CD4-positive, CD25-positive, alpha-beta regulatory T cell (primary cell): ENCODE measurements around the gene CCDC85C. TPM values are rescaled to one million over a fixed set of nuclear protein-coding genes. Genes with fewer than 3 reads are reported as not detected.

Source experiments
- ATAC-seq, 2 donors: fragments of 150-1000 bp; cut with Tn5 transposase; one replicate each; pipeline ENCODE4 v1.10.0; 2021; ENCODE audit warnings: low read depth in 2 of 2, moderate number of reproducible peaks in 2 of 2, moderate library complexity in 1 of 2
- DNase-seq, 3 donors: peaks; one replicate each; pipeline versions ENCODE4 v3.0.0 to v3.0.0-alpha.2; 2012 to 2022; ENCODE audit warnings: mixed read lengths in 1 of 3
- H3K27ac ChIP-seq: one replicate; pipeline ENCODE4 v1.7.0; 2013; ENCODE audit warnings: mild to moderate bottlenecking, low read length; ENCODE audit not compliant: insufficient read depth, poor library complexity, severe bottlenecking
- H3K27me3 ChIP-seq: one replicate; pipeline ENCODE4 v1.7.0; 2013; ENCODE audit warnings: low read length; ENCODE audit not compliant: control insufficient read depth, insufficient read depth
- H3K36me3 ChIP-seq: one replicate; pipeline ENCODE4 v1.7.0; 2013; ENCODE audit warnings: mild to moderate bottlenecking, low read length, moderate library complexity; ENCODE audit not compliant: control insufficient read depth, insufficient read depth
- H3K4me1 ChIP-seq: 2 replicates; pipeline ENCODE4 v1.7.0; 2013; ENCODE audit warnings: mild to moderate bottlenecking, low read length; ENCODE audit not compliant: insufficient read depth, control insufficient read depth, poor library complexity, severe bottlenecking
- H3K4me3 ChIP-seq: one replicate; pipeline ENCODE4 v1.7.0; 2013; ENCODE audit warnings: low read depth, mild to moderate bottlenecking, low read length, moderate library complexity
- H3K9me3 ChIP-seq, 2 experiments: 1 replicate in 1 of 2; 2 replicates in 1 of 2; pipeline ENCODE4 v1.7.0; 2013; ENCODE audit warnings: low read length in 2 of 2, mild to moderate bottlenecking in 1 of 2, moderate library complexity in 1 of 2; ENCODE audit not compliant: control insufficient read depth in 2 of 2
- H3K27ac Mint-ChIP-seq, 3 donors: one replicate each; pipeline ENCODE4 v1.8.0; 2020 to 2022; ENCODE audit warnings: mild to moderate bottlenecking in 3 of 3, mixed read lengths in 3 of 3, moderate library complexity in 2 of 3
- H3K27me3 Mint-ChIP-seq: one replicate; pipeline ENCODE4 v1.8.0; 2022; ENCODE audit warnings: mild to moderate bottlenecking, mixed read lengths
- H3K36me3 Mint-ChIP-seq: one replicate; pipeline ENCODE4 v1.8.0; 2020; ENCODE audit warnings: mixed read lengths
- H3K4me1 Mint-ChIP-seq, 4 donors: one replicate each; pipeline ENCODE4 v1.8.0; 2020 to 2022; ENCODE audit warnings: mixed read lengths in 4 of 4, mild to moderate bottlenecking in 1 of 4
- H3K4me3 Mint-ChIP-seq, 4 donors: one replicate each; pipeline ENCODE4 v1.8.0; 2020 to 2022; ENCODE audit warnings: mild to moderate bottlenecking in 4 of 4, mixed read lengths in 4 of 4, moderate library complexity in 3 of 4
- H3K9me3 Mint-ChIP-seq, 7 donors: one replicate each; pipeline ENCODE4 v1.8.0; 2020 to 2022; ENCODE audit warnings: mixed read lengths in 7 of 7, mild to moderate bottlenecking in 3 of 7, moderate library complexity in 2 of 7
- polyA plus RNA-seq, 4 donors: library from polyadenylated mRNA; unstranded; fragments of 300-500 nt; fragmentation: Illumina TruSeq; gene quantifications; one replicate each; pipeline ENCODE4 v1.2.3, GENCODE V29; 2021
- total RNA-seq: library from RNA; stranded (reverse); gene quantifications from one replicate; pipeline ENCODE4 v1.2.3, GENCODE V29; 2022

Gene CCDC85C
- total and polyA plus RNA-seq, 5 donors from 2014 or later, result 0.62 to 6.3 (median 0.98) TPM

DNA sequence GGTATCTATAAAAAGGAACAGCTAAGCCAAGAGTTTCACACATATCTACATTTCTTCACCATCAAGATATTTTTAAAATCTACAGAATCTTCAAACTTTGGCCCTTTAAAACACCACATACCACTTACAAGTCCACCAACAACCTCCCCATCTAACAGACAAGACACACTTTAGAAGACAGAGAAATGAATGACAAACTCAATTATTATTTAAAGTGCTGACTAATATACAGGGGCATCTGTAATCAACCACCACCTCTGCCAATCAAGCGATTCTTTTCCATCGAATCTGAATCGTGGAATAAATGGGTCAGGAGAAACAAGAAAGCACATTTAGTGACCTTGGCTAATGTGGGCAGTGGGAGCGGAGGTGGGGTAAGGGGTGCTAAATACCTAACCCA, 131.1 kb downstream of the CCDC85C start:
- Mint-ChIP-seq H3K4me1 (peaks cover 24 to 43% (median 36%) of the 10 kb centered on the region in 4 donors), H3K27ac (no peak overlapping the region), H3K36me3 (peaks cover 3% of the 10 kb centered on the region), H3K27me3 (no peaks in the 10 kb centered on the region), H3K4me3 (no peak overlapping the region), H3K9me3 (no peaks in the 10 kb centered on the region)
- DNase-seq, result no peak
- Histone ChIP-seq H3K36me3 (no peaks in the 10 kb centered on the region), H3K9me3 (no peaks in the 10 kb centered on the region), H3K27me3 (no peaks in the 10 kb centered on the region), H3K4me3 (no peak overlapping the region), H3K27ac (no peak overlapping the region), H3K4me1 (no peaks in the 10 kb centered on the region)
- no peak for ATAC-seq

DNA sequence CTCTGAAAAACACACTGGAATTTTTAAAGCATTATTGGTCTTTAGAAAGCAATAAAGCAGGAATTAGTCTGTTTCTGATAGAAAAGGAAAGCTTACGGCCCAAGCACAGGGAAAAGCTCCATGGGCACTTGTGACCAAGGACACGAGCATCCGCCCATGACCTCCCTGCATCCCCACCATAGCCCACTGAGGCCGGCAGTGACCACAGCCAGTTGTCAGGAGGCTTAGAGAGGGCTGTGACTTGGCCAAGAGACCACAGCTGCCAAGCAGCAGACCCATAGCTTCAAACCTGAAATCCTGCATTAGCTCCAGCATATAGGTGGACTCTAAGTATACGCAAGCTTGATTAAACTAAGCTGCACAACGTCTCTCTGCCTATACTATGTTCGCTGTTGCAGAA, 132.3 kb downstream of the CCDC85C start:
- Histone ChIP-seq H3K4me3 (no peak overlapping the region), H3K9me3 (no peaks in the 10 kb centered on the region), H3K36me3 (no peaks in the 10 kb centered on the region), H3K27me3 (no peaks in the 10 kb centered on the region), H3K27ac (no peak overlapping the region), H3K4me1 (no peaks in the 10 kb centered on the region)
- no peak for ATAC-seq
- peaks cover 3% of the 10 kb centered on the region for H3K36me3 Mint-ChIP-seq
- H3K4me1 Mint-ChIP-seq, result peaks cover 20 to 45% (median 36%) of the 10 kb centered on the region in 4 donors
- no peaks in the 10 kb centered on the region for H3K9me3 Mint-ChIP-seq
- no peak overlapping the region for H3K27ac Mint-ChIP-seq
- DNase-seq, result no peak
- no peak overlapping the region for H3K4me3 Mint-ChIP-seq
- no peaks in the 10 kb centered on the region for H3K27me3 Mint-ChIP-seq

DNA sequence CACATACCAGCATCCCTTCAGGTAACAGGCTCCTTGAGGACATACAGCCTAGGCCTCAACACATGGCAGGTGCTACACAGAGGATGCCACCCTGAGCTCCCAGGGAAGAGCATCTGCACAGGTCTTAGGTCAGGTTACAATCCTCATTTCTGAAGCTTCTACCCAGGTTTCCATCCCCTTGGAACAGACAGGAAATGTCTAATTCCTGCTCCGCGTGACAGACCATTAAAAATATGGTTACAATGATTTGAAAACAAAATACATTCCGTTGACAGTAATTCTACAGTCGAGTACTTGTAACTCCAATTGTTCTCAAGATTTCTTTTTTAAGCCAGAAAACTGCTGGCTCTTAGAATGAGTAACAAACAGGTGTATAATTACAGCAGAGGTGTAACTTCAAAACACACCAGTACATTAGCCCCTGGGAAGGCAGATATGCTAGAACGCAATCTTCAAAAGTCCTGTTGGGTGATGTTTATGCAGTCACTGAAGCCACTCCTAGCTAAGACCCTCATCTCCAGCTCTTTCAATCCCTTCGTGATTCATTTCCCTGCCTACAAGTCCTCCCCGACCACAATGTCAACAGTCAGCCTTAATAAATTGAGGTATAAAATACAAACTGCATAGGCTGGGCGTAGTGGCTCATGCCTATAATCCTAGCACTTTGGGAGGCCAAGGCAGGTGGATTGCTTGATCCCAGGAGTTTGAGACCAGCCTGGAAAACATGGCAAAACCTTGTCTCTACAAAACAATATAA, 135.0 kb downstream of the CCDC85C start:
- Mint-ChIP-seq H3K4me1 (peaks cover 16 to 39% (median 28%) of the 10 kb centered on the region in 4 donors), H3K27me3 (no peaks in the 10 kb centered on the region), H3K4me3 (no peak overlapping the region), H3K27ac (peak overlapping the region in 1 of 3 donors; percentile 72), H3K9me3 (no peaks in the 10 kb centered on the region), H3K36me3 (peaks cover 8% of the 10 kb centered on the region)
- Histone ChIP-seq H3K27me3 (no peaks in the 10 kb centered on the region), H3K36me3 (peaks cover 16% of the 10 kb centered on the region), H3K9me3 (no peaks in the 10 kb centered on the region), H3K4me1 (no peaks in the 10 kb centered on the region), H3K27ac (no peak overlapping the region), H3K4me3 (no peak overlapping the region)
- ATAC-seq (no peak), DNase-seq (no peak)

DNA sequence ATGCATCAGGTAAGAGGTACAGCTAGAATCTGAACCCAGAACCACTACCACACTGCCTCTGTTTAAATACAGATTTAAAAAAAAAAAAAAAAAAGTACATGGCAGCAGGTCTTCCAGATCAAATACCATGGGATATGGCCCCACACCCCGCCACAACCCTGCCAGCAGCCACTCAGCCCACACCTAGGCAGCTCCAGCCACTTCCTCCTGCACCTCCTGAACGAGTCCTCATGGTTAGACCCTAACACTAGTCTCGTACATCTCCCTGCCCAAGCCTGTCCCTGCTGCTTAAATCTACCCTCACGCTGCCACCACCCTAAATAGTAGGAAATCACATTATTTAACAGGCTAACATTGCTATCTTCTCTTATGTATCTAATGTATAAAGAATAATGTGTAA, 135.9 kb downstream of the CCDC85C start:
- DNase-seq (no peak), ATAC-seq (no peak)
- no peaks in the 10 kb centered on the region for H3K27me3 ChIP-seq
- H3K4me3 ChIP-seq, result no peak overlapping the region
- Mint-ChIP-seq H3K4me1 (peaks cover 23 to 40% (median 31%) of the 10 kb centered on the region in 4 donors), H3K4me3 (no peak overlapping the region), H3K27ac (peak overlapping the region in 1 of 3 donors; percentile 49), H3K9me3 (no peaks in the 10 kb centered on the region), H3K27me3 (no peaks in the 10 kb centered on the region), H3K36me3 (peaks cover 17% of the 10 kb centered on the region)
- no peaks in the 10 kb centered on the region for H3K9me3 ChIP-seq
- no peak overlapping the region for H3K27ac ChIP-seq
- no peaks in the 10 kb centered on the region for H3K4me1 ChIP-seq
- peaks cover 24% of the 10 kb centered on the region for H3K36me3 ChIP-seq

DNA sequence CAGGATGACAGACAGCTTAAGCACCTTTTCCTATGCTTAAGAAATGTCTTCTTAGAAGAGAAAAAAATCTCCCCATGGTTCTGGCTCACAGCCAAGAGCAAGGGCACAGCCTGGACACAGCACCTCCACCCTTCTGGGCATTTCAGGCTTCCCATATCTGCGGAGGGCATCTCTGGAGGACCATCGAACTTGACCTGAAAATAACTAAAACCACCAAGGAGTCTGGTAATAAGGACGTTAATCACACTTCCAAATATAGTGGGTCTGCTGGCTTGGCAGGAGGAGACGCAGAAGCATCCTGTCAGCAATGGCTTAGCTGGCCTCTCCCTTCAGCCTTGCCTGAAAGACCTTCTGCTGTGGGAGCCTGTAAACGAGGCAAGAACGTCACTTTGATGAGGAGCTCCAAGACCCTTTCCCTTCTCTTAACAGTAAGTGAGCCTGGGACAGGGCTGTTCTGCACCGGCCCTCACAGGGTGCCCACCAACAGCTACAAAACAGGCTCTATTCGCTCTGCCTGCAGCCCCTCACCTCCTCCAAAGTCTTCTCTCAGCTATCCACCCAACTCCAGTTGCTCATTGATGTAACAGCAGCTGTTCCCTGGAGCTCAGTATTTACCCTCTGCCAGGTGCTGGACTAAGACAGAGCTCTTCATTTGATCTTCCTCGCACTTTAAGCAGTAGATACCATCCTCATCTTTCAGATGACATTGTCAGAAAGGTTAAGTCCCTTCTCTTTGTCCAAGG, 136.5 kb downstream of the CCDC85C start:
- Histone ChIP-seq H3K4me1 (no peaks in the 10 kb centered on the region), H3K9me3 (no peaks in the 10 kb centered on the region), H3K36me3 (peaks cover 29% of the 10 kb centered on the region), H3K27ac (no peak overlapping the region), H3K4me3 (no peak overlapping the region), H3K27me3 (no peaks in the 10 kb centered on the region)
- ATAC-seq, result no peak
- no peak overlapping the region for H3K4me3 Mint-ChIP-seq
- peaks cover 19% of the 10 kb centered on the region for H3K36me3 Mint-ChIP-seq
- H3K9me3 Mint-ChIP-seq, result no peaks in the 10 kb centered on the region
- H3K27me3 Mint-ChIP-seq, result no peaks in the 10 kb centered on the region
- H3K4me1 Mint-ChIP-seq, result peaks cover 18 to 36% (median 29%) of the 10 kb centered on the region in 4 donors
- DNase-seq, result no peak
- H3K27ac Mint-ChIP-seq, result no peak overlapping the region

DNA sequence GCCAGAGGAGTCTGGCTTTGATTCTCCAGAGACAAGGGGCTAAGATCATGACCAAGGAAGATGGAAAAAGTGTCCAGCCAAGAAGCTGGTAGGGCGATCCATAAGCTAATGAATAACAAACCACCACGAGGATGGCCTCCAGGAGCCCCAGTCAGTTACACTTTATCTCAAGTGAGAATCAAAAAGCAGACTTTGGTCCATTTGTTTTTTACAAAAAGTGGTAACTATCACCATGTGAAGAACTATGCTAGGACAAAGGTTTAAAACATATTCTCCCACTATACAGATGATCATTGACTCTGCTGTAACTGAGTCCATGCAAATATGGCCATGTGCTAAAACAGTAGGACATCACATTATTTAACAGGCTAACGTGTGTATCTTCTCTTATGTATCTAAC, 137.2 kb downstream of the CCDC85C start:
- Histone ChIP-seq H3K9me3 (no peaks in the 10 kb centered on the region), H3K27me3 (no peaks in the 10 kb centered on the region), H3K4me1 (no peaks in the 10 kb centered on the region), H3K36me3 (peaks cover 36% of the 10 kb centered on the region), H3K4me3 (no peak overlapping the region), H3K27ac (no peak overlapping the region)
- Mint-ChIP-seq H3K27me3 (no peaks in the 10 kb centered on the region), H3K4me3 (no peak overlapping the region), H3K9me3 (no peaks in the 10 kb centered on the region), H3K36me3 (peaks cover 26% of the 10 kb centered on the region), H3K4me1 (peaks cover 22 to 40% (median 34%) of the 10 kb centered on the region in 4 donors), H3K27ac (peak overlapping the region in 1 of 3 donors; percentile 60)
- no peak for DNase-seq
- no peak for ATAC-seq

DNA sequence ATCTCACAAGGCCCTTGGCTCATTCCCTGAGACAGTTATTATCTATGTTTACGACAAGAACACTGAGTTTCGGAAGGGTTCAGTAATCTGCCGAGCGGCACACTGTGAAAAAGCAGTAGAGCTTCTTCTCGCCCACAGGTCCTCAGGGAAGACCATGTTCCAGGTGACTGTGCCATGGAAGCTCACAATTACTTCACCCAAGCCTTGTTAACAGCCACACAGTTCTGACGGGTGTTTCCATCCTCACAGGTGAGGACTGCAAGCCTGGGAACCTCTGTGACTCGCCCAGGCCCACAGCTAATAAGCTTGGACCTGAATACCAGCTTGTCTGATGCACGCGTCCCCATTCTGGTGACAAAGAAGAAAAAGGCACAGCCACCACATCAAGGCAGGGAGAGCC, 138.7 kb downstream of the CCDC85C start:
- DNase-seq, result no peak
- Histone ChIP-seq H3K36me3 (peaks cover 50% of the 10 kb centered on the region), H3K4me1 (no peaks in the 10 kb centered on the region), H3K27me3 (no peaks in the 10 kb centered on the region), H3K4me3 (no peak overlapping the region), H3K9me3 (no peaks in the 10 kb centered on the region), H3K27ac (no peak overlapping the region)
- no peaks in the 10 kb centered on the region for H3K27me3 Mint-ChIP-seq
- peaks cover 24 to 40% (median 30%) of the 10 kb centered on the region in 4 donors for H3K4me1 Mint-ChIP-seq
- no peak overlapping the region for H3K27ac Mint-ChIP-seq
- no peak for ATAC-seq
- peaks cover 33% of the 10 kb centered on the region for H3K36me3 Mint-ChIP-seq
- no peak overlapping the region for H3K4me3 Mint-ChIP-seq
- H3K9me3 Mint-ChIP-seq, result no peaks in the 10 kb centered on the region
